Activated CD8-positive, alpha-beta T cell treated with anti-CD3 and anti-CD28 coated beads, Interleukin-2, amount 10 ng/mL, durations not matched to agents 7 days and 5 days (primary cell): ENCODE results near the gene FUT2. TPM values are rescaled to one million over a fixed set of nuclear protein-coding genes. Genes with fewer than 3 reads are reported as not detected.
"Not testable (repeated sequence)": the region's sequence is repeated elsewhere in the genome, so short reads cannot be mapped to it uniquely, and the experiment has no call there.

Source experiments
- ATAC-seq: fragments of 150-1000 bp; cut with Tn5 transposase; one replicate; pipeline ENCODE4 v1.10.0; 2021; ENCODE audit warnings: moderate library complexity
- CTCF ChIA-PET: fragments of 350-600 bp; sonication (Branson Sonifier 250); formaldehyde crosslinking; loops from one replicate; lab custom pipeline; 2021; ENCODE audit warnings: antibody characterized with exemption; lab: Charles Lee
- POLR2A ChIA-PET: fragments of 350-600 bp; sonication (Branson Sonifier 250); formaldehyde crosslinking; loops from one replicate; lab custom pipeline; 2021; ENCODE audit warnings: antibody characterized with exemption; lab: Charles Lee
- DNase-seq: peaks from one replicate; pipeline ENCODE4 v3.0.0-alpha.2; 2020
- H3K27ac Mint-ChIP-seq: one replicate; pipeline ENCODE4 v1.8.0; 2021; ENCODE audit warnings: mild to moderate bottlenecking, mixed read lengths
- H3K27me3 Mint-ChIP-seq: one replicate; pipeline ENCODE4 v1.8.0; 2021; ENCODE audit warnings: low read depth, mixed read lengths
- H3K36me3 Mint-ChIP-seq: one replicate; pipeline ENCODE4 v1.8.0; 2021; ENCODE audit warnings: low read depth, mixed read lengths
- H3K4me1 Mint-ChIP-seq: one replicate; pipeline ENCODE4 v1.8.0; 2021; ENCODE audit warnings: low read depth, mixed read lengths
- H3K4me3 Mint-ChIP-seq: one replicate; pipeline ENCODE4 v1.8.0; 2021; ENCODE audit warnings: mild to moderate bottlenecking, mixed read lengths
- H3K9me3 Mint-ChIP-seq: one replicate; pipeline ENCODE4 v1.8.0; 2022; ENCODE audit warnings: mixed read lengths; ENCODE audit not compliant: insufficient read depth
- total RNA-seq, 2 experiments: library from RNA; stranded (reverse); gene quantifications; one replicate each; pipeline ENCODE4 v1.2.3, GENCODE V29; 2021

The FUT2 gene
- not detected for total RNA-seq

GRCh38 chr19:48695743-48696352 is at the start of gene FUT2:
TSS of gene FUT2 (plus strand) at chr19:48695971. CDS start at chr19:48702957, 6,986 bp downstream.
- Mint-ChIP-seq H3K27me3 (peaks cover 14% of the 10 kb centered on the region), H3K36me3 (no peaks in the 10 kb centered on the region), H3K27ac (no peak within 1 kb of the TSS), H3K4me1 (peaks cover 5% of the 10 kb centered on the region), H3K9me3 (no peaks in the 10 kb centered on the region), H3K4me3 (no peak within 1 kb of the TSS)
- POLR2A ChIA-PET: no interaction called here
- peak; percentile 19 for ATAC-seq
- CTCF ChIA-PET: interaction anchor here (1.2 kb wide), 1 partner anchor 20 kb away, joined by 5 read pairs; no protein-coding TSS in a partner anchor
- no peak for DNase-seq

- peaks cover 46% of the 10 kb centered on the region for H3K4me1 Mint-ChIP-seq
- H3K4me3 Mint-ChIP-seq: peak within 1 kb of the TSS; percentile 79
Measured at GRCh38 chr19:48646001-48646721, 49.6 kb upstream of the FUT2 start, which contains the start of gene CA11. TSS of gene CA11 (minus strand) at chr19:48646187. CDS start at chr19:48645632, 555 bp downstream.

GRCh38 chr19:48646722-48647216 is 49.0 kb upstream of the FUT2 start:
- no peak for ATAC-seq
- ChIA-PET CTCF (interaction anchor here (1.2 to 2.4 kb wide), 9 partner anchors 12 to 197 kb away, joined by 4 to 20 read pairs (median 6); no protein-coding TSS in a partner anchor), POLR2A (interaction anchor here (0.6 to 1.9 kb wide), 4 partner anchors 9 to 289 kb away, joined by 3 to 9 read pairs (median 5); partner anchors contain the start of genes DBP, RPL18 and SPHK2)
- Mint-ChIP-seq H3K9me3 (no peaks in the 10 kb centered on the region), H3K27ac (peak overlapping the region; percentile 65), H3K4me3 (peak overlapping the region; percentile 79), H3K36me3 (no peaks in the 10 kb centered on the region), H3K27me3 (no peaks in the 10 kb centered on the region), H3K4me1 (peaks cover 46% of the 10 kb centered on the region)
- DNase-seq: no peak

More at GRCh38 chr19:48646001-48646721, 49.6 kb upstream of the FUT2 start, which contains the start of gene CA11:
- Mint-ChIP-seq H3K36me3 (no peaks in the 10 kb centered on the region), H3K27ac (peak within 1 kb of the TSS; percentile 76), H3K9me3 (no peaks in the 10 kb centered on the region), H3K27me3 (no peaks in the 10 kb centered on the region)
- ChIA-PET POLR2A (interaction anchor here (0.6 to 1.9 kb wide), 5 partner anchors 9 to 308 kb away, joined by 3 to 9 read pairs (median 4); partner anchors contain the start of genes BAX, DBP, RPL18 and SPHK2), CTCF (interaction anchor here (0.8 to 3.0 kb wide), 22 partner anchors 12 to 347 kb away, joined by 3 to 36 read pairs (median 6); partner anchors contain the start of genes GYS1, HSD17B14 and RUVBL2)
- peak; percentile 90 for ATAC-seq
- peak; percentile 93 for DNase-seq

GRCh38 chr19:48648134-48648533 is 47.6 kb upstream of the FUT2 start:
- DNase-seq (no peak), ATAC-seq (no peak)
- no peaks in the 10 kb centered on the region for H3K9me3 Mint-ChIP-seq
- H3K27ac Mint-ChIP-seq: peak overlapping the region; percentile 10
- POLR2A ChIA-PET: no interaction called here
- H3K4me3 Mint-ChIP-seq: no peak overlapping the region
- no peaks in the 10 kb centered on the region for H3K27me3 Mint-ChIP-seq
- no peaks in the 10 kb centered on the region for H3K36me3 Mint-ChIP-seq
- peaks cover 51% of the 10 kb centered on the region for H3K4me1 Mint-ChIP-seq
- CTCF ChIA-PET: no interaction called here

GRCh38 chr19:48650974-48651682 is 44.6 kb upstream of the FUT2 start:
- no peak overlapping the region for H3K4me3 Mint-ChIP-seq
- no peaks in the 10 kb centered on the region for H3K27me3 Mint-ChIP-seq

GRCh38 chr19:48651683-48652048 is 44.1 kb upstream of the FUT2 start:
- no peak for ATAC-seq
- ChIA-PET POLR2A (interaction anchor here (0.9 kb wide), 1 partner anchor 8 kb away, joined by 3 read pairs; no protein-coding TSS in a partner anchor), CTCF (interaction anchor here (1.2 kb wide), 1 partner anchor 191 kb away, joined by 5 read pairs; no protein-coding TSS in a partner anchor)

More at GRCh38 chr19:48650974-48651682, 44.6 kb upstream of the FUT2 start:
- POLR2A ChIA-PET: interaction anchor here (0.6 to 0.9 kb wide), 2 partner anchors 8 to 1706 kb away, joined by 3 read pairs; no protein-coding TSS in a partner anchor
- H3K36me3 Mint-ChIP-seq: no peaks in the 10 kb centered on the region
- no peak overlapping the region for H3K27ac Mint-ChIP-seq
- CTCF ChIA-PET: interaction anchor here (0.9 to 1.2 kb wide), 2 partner anchors 24 to 191 kb away, joined by 3 to 5 read pairs; no protein-coding TSS in a partner anchor
- ATAC-seq (no peak), DNase-seq (no peak)
- H3K4me1 Mint-ChIP-seq: peaks cover 35% of the 10 kb centered on the region
- H3K9me3 Mint-ChIP-seq: no peaks in the 10 kb centered on the region

GRCh38 chr19:48654299-48655059 is 41.3 kb upstream of the FUT2 start:
- no peak overlapping the region for H3K27ac Mint-ChIP-seq
- no peak for ATAC-seq
- no peaks in the 10 kb centered on the region for H3K36me3 Mint-ChIP-seq
- no peaks in the 10 kb centered on the region for H3K9me3 Mint-ChIP-seq
- no peak overlapping the region for H3K4me3 Mint-ChIP-seq
- POLR2A ChIA-PET: no interaction called here
- DNase-seq: no peak
- H3K4me1 Mint-ChIP-seq: peaks cover 18% of the 10 kb centered on the region
- CTCF ChIA-PET: interaction anchor here (1.9 kb wide), 1 partner anchor 263 kb away, joined by 5 read pairs; the partner anchor contains the start of gene KDELR1
- peaks cover 11% of the 10 kb centered on the region for H3K27me3 Mint-ChIP-seq

More at GRCh38 chr19:48651683-48652048, 44.1 kb upstream of the FUT2 start:
- H3K4me1 Mint-ChIP-seq: peaks cover 32% of the 10 kb centered on the region
- H3K36me3 Mint-ChIP-seq: no peaks in the 10 kb centered on the region
- H3K27ac Mint-ChIP-seq: no peak overlapping the region
- peaks cover under 1% of the 10 kb centered on the region for H3K27me3 Mint-ChIP-seq
- no peak overlapping the region for H3K4me3 Mint-ChIP-seq
- H3K9me3 Mint-ChIP-seq: no peaks in the 10 kb centered on the region
- DNase-seq: no peak

GRCh38 chr19:48656840-48657474 is 38.8 kb upstream of the FUT2 start:
- ChIA-PET POLR2A (no interaction called here), CTCF (no interaction called here)
- no peaks in the 10 kb centered on the region for H3K36me3 Mint-ChIP-seq
- H3K4me3 Mint-ChIP-seq: no peak overlapping the region
- ATAC-seq: no peak
- DNase-seq: no peak
- peaks cover 17% of the 10 kb centered on the region for H3K4me1 Mint-ChIP-seq
- no peak overlapping the region for H3K27ac Mint-ChIP-seq
- H3K9me3 Mint-ChIP-seq: no peaks in the 10 kb centered on the region
- H3K27me3 Mint-ChIP-seq: peaks cover 11% of the 10 kb centered on the region

GRCh38 chr19:48657828-48658227 is 37.9 kb upstream of the FUT2 start:
- H3K27ac Mint-ChIP-seq, CTCF ChIA-PET, H3K4me3 Mint-ChIP-seq, POLR2A ChIA-PET, H3K9me3 Mint-ChIP-seq, ATAC-seq, DNase-seq, H3K36me3 Mint-ChIP-seq: not testable (repeated sequence)
- peaks cover 14% of the 10 kb centered on the region for H3K4me1 Mint-ChIP-seq
- peaks cover 11% of the 10 kb centered on the region for H3K27me3 Mint-ChIP-seq

GRCh38 chr19:48658483-48658882 is 37.3 kb upstream of the FUT2 start:
- Mint-ChIP-seq H3K27ac (no peak overlapping the region), H3K4me3 (no peak overlapping the region), H3K27me3 (peaks cover 11% of the 10 kb centered on the region), H3K36me3 (no peaks in the 10 kb centered on the region), H3K9me3 (no peaks in the 10 kb centered on the region), H3K4me1 (peaks cover 12% of the 10 kb centered on the region)
- ChIA-PET CTCF (no interaction called here), POLR2A (no interaction called here)
- no peak for DNase-seq
- no peak for ATAC-seq
